ENCODE data around the gene NRM.

DNA sequence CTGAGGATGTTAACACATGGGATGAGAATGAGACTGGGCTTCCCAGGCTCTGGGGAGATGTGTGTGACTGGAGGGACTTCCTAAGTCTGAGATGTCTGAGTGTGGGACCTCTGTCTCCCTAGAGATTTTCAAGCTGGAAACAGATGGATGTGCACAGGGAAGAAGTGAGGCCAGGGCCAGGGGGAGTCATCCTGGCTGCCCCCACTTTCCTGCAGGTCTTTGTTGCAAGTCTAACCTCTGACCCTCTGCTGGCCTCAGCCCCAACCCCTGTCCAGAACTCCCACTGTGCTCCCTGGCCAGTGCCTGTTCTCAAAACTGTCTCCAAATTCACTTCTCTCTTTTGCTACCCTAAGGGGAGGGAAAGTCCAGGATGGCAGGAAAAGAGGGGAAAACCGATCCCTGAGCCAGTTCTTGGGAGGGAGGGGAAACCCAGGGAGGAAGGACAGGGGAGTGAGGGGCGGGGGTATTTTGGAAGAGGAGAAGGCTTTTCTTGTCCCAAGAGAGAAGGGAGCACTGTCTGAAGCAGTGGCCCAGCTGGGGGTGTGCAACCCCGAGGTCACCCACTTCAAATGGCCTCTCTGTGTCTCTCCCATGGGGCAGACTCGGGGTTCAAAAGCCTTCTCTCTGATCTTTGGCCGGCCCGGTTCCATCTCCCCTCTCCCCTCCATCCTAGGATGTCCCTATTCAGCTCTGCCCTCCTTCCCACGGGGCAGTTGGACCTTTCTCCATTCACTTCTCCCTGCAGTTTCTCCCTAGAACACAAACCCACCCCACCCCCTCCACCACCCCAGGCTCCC is 7.4 kb downstream of the NRM start:
- TF ChIP-seq, protein P1, sequence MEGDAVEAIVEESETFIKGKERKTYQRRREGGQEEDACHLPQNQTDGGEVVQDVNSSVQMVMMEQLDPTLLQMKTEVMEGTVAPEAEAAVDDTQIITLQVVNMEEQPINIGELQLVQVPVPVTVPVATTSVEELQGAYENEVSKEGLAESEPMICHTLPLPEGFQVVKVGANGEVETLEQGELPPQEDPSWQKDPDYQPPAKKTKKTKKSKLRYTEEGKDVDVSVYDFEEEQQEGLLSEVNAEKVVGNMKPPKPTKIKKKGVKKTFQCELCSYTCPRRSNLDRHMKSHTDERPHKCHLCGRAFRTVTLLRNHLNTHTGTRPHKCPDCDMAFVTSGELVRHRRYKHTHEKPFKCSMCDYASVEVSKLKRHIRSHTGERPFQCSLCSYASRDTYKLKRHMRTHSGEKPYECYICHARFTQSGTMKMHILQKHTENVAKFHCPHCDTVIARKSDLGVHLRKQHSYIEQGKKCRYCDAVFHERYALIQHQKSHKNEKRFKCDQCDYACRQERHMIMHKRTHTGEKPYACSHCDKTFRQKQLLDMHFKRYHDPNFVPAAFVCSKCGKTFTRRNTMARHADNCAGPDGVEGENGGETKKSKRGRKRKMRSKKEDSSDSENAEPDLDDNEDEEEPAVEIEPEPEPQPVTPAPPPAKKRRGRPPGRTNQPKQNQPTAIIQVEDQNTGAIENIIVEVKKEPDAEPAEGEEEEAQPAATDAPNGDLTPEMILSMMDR (IDR thresholded peaks at IDR 0.05), result no peak
- no peak for TF ChIP-seq POLR2A (IDR thresholded peaks at IDR 0.05)
